Hematopoietic multipotent progenitor cell treated with erythropoietin and hydrocortisone succinate and interleukin-3 and kit ligand, for 4 days (in vitro differentiated cells): ENCODE results near the gene RBM25.
"Not testable (repeated sequence)": the region's sequence is repeated elsewhere in the genome, so short reads cannot be mapped to it uniquely, and the experiment has no call there.

Experiments used
- DNase-seq: peaks from one replicate; pipeline ENCODE4 v3.0.0-alpha.2; 2015

RBM25 gene

GRCh38 chr14:73105050-73105449 is 46.7 kb downstream of the RBM25 start:
- DNase-seq = no peak

DNA sequence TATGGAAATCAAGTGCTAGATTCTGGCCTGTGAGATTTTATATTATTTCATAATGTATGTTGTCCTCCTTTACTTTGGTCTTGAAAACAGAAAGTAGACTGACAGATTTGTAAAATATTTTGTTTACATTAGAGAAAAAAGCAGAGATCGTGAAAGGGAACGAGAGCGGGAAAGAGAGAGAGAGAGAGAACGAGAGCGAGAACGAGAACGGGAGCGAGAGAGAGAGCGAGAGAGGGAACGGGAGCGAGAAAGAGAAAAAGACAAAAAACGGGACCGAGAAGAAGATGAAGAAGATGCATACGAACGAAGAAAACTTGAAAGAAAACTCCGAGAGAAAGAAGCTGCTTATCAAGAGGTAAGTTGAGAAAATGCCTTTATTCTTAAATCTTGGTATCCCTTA is 47.4 kb downstream of the RBM25 start:
- DNase-seq = no peak

DNA sequence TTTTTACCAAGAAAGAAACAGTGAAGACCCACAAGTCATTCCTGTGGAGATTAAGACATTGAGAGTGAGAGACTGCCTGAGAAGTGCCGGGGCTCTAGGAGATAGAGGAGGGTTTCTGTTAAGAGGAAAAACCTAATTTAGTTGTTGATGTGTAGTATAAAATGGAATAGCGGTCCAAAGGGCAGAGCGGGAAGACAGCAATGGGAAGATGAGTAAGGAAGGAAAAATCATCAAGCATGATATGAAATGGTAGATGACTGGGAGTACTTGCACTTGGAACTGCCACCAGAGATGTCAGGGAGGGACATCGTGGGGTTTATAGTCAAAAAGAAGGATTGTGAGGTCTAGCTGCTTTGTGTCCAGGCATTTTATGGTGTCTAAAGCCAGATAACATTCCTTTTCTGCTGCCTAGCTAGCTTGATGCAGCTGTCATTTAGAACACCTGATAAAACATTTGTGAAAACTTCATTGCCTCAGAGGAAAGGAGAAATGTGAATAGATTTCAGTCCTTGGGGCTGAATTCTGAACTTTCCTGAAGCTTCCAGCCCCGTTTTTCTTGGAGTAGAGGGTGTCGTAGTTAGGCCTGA is 57.8 kb downstream of the RBM25 start:
- no peak for DNase-seq

- DNase-seq = no peak
Measured at GRCh38 chr14:73124180-73124894, 66.0 kb downstream of the RBM25 start.

DNA sequence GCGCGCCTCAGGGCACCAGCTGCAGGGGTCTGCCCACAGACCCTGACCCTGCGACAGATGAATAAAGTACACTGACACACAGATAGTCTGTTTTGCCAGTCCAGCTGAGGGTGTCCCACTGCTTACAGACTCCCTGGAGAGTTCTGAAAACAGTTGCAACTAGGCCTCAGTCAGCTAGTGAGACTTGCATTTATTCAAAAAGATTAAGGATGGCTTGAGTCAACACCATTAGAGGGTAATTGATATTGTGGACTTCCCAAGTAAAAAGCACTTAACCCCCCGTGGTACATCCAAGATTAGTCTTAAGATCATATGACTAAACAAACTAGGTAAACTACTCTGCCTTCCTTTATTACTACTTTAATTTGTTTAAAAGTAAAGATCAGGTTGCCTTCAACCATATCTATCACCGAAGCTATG is 66.8 kb downstream of the RBM25 start:
- no peak for DNase-seq

- DNase-seq = no peak
Measured at GRCh38 chr14:73125746-73126145, 67.4 kb downstream of the RBM25 start.

- no peak for DNase-seq
Measured at GRCh38 chr14:73133795-73134194, 75.5 kb downstream of the RBM25 start.

GRCh38 chr14:73136085-73136386 is 77.7 kb downstream of the RBM25 start:
- DNase-seq = no peak

GRCh38 chr14:73136387-73137225 is 78.3 kb downstream of the RBM25 start, which contains the start of gene PSEN1:
PSEN1 (plus strand) TSS chr14:73136507; CDS start chr14:73148020, 11,513 bp downstream.
- peak; percentile 98 for DNase-seq

DNA sequence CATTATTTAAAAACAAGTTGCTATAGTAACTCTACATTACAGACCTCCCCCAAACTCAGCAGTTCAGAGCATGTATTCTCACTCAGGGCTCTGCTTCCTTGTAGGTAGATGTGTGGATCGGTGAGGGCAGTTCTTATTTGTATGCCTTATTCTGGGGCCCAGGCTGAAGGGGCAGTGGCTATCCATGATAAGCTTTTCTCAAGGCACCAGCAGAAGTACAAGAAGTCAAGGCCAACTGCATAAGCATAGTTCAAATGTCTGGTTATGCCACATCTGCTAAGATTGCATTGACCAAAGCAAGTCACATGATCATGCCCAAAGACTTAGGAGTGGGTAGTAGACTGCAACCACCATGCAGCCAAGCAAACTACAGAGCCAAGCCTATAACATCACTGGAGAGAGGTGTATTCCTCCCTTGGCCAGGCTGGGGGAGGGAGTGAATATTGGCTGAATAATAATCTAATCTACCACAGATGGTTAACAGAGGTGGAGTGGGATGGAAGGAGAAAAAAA is 82.5 kb downstream of the RBM25 start:
- DNase-seq = peak; percentile 30

DNA sequence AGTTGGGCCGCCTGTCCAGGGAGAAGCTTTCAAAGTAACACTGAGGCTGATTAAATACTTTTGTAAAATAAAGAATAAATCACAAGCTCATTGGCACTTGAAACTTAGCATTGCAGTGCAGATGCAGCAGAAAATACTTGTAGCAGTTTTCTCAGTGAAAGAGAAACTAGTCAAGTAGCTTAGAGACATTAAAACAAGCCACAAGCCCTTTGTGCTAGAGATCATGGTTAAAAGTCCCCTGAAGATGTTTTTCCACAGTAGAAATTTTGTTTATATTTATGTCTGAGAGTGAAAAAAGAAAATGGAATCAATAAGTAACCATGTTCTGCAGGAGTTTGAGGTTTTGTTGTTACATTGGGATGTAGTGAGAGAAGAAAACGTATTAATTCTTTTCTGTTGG is 83.9 kb downstream of the RBM25 start:
- DNase-seq = no peak

DNA sequence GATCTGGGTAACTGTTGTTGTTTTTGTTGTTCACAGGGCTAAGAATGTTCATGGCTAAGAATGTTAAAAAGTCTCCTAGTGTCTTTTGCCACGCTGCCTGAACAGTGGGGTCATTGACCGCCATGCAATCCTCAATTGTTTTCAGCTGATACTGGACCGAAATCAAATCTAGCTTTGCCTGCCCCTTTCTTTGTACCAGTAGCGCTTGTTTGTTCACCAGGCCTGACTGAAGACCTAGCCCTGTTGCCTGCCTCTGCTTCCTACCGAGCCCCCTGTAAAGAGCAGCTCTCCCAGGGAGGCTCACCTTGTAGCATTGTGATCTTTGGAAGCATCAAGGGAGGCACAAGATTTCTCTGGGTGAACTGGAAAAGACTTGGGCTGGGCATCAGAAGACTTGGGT is 84.7 kb downstream of the RBM25 start:
- no peak for DNase-seq

- DNase-seq = no peak
Measured at GRCh38 chr14:73143617-73144016, 85.3 kb downstream of the RBM25 start.

DNA sequence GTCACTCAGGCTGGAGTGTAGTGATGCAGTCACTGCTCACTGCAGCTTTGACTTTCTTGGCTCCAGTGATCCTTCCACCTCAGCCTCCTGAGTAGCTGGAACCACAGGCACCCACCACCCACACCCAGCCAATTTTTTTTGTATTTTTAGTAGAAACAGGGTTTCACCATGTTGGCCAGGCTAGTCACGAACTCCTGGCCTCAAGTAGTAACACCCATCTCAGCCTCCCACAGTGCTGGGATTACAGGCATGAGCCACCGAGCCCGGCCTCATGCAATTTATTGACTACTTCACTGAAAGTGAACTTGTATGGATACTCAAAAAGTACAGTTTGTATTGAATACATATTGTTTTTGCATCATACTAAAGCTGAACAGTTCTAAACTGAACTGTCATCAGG is 87.0 kb downstream of the RBM25 start:
- DNase-seq = no peak

GRCh38 chr14:73146111-73146510 is 87.8 kb downstream of the RBM25 start:
- DNase-seq = no peak

DNA sequence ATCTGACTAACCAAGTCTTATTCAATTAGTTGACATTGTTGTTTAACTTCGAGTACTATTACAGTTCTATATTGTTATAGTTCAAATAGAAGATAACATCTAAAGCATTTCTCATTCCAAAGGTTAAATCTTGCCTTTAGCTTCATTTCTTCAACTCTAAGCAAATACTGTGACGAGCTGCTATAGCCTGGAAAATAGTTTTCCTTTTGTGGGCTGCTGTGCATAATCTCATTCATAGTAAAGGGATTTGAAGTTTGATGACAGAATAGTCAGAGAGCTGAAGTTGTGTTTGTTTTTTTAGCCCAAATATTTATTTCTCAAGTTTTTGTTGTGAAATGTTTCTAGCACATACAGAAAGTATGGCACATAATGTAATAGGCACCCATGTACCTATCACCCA is 91.4 kb downstream of the RBM25 start:
- no peak for DNase-seq

DNA sequence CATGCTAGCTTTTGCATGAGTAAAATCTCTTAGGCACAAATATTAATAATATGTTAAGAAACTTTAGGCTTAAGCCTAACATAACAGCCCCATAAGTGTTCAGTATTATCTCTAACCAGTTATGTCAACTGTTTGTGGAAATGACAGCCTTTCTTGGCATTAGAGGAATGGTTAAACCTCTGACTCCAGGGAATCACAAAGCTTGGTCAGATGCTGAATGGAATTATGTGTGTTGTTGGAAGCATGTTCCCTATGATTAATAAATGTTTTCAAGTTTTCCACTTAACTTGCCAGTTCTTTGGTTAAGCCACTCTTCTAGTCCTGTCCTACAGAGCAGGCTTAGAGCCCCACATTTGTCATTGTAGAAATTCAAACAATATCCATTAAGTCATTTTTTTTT is 94.9 kb downstream of the RBM25 start:
- no peak for DNase-seq

DNA sequence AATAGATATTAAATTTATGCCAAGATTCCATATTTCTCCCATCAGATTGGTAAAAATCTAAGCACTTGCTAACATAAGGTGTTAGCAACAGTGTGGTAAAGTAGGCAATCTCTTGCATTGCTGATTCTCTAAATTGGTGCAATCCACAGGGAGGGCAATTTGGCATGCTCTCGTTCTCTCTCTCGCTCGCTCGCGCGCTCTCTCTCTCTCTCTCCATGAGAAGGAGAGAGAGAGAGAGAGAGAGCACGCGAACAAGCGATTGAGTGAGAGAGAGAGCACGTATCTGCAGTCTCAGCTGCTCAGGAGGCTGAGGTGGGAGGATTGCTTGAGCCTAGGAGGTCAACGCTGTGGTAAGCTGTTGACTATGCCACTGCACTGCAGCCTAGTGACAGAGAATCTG is 103.9 kb downstream of the RBM25 start:
- DNase-seq = no peak

- no peak for DNase-seq
Measured at GRCh38 chr14:73166399-73166798, 108.1 kb downstream of the RBM25 start.

GRCh38 chr14:73167727-73168126 is 109.4 kb downstream of the RBM25 start:
- DNase-seq = no peak

GRCh38 chr14:73168274-73168673 is 109.9 kb downstream of the RBM25 start:
- no peak for DNase-seq

DNA sequence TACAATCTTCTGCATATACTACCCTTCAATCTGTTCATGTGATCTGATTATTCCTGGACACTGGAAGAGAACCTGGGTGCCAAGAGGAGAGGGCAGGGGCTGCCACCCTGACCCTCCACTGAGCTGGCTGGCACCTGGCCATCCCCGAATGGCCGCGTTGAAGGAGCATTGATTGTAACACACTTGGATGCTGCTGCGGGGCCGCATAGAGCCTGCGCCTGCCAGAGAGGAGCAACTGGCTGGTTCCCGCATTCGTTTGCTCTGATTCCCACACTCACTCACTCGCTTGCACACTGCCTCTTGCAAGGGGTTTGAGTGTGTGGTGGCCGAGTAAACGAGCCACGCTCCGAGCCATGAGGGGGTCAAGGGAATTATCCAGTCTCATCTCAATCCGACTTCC is 110.4 kb downstream of the RBM25 start:
- DNase-seq = no peak

- DNase-seq = not testable (repeated sequence)
Measured at GRCh38 chr14:73169855-73170254, 111.5 kb downstream of the RBM25 start.

DNA sequence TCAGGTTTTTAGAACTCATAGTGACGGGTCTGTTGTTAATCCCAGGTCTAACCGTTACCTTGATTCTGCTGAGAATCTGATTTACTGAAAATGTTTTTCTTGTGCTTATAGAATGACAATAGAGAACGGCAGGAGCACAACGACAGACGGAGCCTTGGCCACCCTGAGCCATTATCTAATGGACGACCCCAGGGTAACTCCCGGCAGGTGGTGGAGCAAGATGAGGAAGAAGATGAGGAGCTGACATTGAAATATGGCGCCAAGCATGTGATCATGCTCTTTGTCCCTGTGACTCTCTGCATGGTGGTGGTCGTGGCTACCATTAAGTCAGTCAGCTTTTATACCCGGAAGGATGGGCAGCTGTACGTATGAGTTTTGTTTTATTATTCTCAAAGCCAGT is 112.4 kb downstream of the RBM25 start:
- DNase-seq = no peak
